Erythroblast (primary cell): Measurements from ENCODE around the gene KRTAP5-5.

Experiments
- GATA1 ChIP-seq: IDR thresholded peaks from 2 replicates; pipeline ENCODE4 v1.6.1; 2011; ENCODE audit warnings: low read depth, mild to moderate bottlenecking, control low read depth, low read length, moderate library complexity
- POLR2A ChIP-seq: IDR thresholded peaks from 2 replicates; pipeline ENCODE4 v1.6.1; 2011; ENCODE audit warnings: mild to moderate bottlenecking, low read length

DNA sequence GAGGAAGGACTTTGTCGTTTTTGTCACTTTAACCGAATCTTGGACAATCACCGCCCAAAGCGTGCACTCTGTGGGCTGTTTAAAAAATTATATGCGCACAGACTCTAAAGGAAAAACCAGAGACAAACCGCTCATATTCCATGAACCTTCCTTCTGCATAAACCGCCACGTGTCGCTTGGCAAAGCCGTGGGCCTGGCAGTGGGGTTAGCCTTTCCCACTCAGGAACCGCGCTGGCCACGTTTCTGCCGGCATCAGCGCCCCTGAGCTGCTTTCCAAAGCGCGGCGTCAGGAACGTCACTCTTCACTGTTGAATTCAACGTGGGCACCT lies 22.8 kb downstream of the KRTAP5-5 start:
- TF ChIP-seq POLR2A (no peak), GATA1 (no peak)
